ENCODE measurements around the gene SPRYD3. TPM values are rescaled to one million over a fixed set of nuclear protein-coding genes. Genes with fewer than 3 reads are reported as not detected.

The SPRYD3 gene
- polyA plus RNA-seq, 1 donor: 25.0 TPM

DNA sequence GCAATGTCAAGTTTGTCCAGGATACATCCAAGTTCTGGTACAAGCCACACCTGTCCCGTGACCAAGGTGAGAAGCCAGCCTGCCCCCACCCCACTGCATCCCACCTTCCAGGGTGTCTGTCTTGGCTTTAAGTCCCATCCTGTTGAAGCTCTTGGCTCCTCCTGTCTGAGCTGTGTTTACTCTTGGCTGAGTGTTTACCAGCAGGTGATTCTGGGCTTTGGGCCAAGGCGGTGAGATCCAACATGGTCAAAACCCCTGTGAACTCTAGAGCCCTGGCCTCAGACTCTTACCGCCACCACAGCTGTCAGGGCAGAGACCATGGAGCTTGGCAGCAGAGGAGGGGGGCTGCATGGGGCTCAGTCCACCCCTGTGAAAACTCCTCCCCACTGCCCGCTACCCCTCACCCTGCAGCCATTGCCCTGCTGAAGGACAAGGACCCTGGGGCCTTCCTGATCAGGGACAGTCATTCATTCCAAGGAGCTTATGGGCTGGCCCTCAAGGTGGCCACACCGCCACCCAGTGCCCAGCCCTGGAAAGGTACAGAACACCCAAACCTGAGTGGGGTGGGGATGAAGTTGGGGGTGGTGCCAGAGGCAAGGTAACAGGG lies 17.7 kb downstream of the SPRYD3 start:
- no peak overlapping the region for H3K27ac ChIP-seq (ENCODE audit: low read length)
- H3K27me3 ChIP-seq (ENCODE audit: control insufficient read depth, insufficient read depth, low read length): no peaks in the 10 kb centered on the region
- no peak overlapping the region for H3K4me3 ChIP-seq (ENCODE audit: low read length)
- no peaks in the 10 kb centered on the region for H3K9me3 ChIP-seq (ENCODE audit: control insufficient read depth, low read depth, low read length)
- peak in 1 of 2 donors; percentile 68 for DNase-seq
- no CpG with 5 or more reads among the region's 5 CpGs for WGBS (ENCODE audit: insufficient coverage, low lambda C conversion rate)
- H3K36me3 ChIP-seq (ENCODE audit: control insufficient read depth, insufficient read depth, low read length): peaks cover 68% of the 10 kb centered on the region
- H3K4me1 ChIP-seq (ENCODE audit: control insufficient read depth, insufficient read depth, low read length): peaks cover 16% of the 10 kb centered on the region

DNA sequence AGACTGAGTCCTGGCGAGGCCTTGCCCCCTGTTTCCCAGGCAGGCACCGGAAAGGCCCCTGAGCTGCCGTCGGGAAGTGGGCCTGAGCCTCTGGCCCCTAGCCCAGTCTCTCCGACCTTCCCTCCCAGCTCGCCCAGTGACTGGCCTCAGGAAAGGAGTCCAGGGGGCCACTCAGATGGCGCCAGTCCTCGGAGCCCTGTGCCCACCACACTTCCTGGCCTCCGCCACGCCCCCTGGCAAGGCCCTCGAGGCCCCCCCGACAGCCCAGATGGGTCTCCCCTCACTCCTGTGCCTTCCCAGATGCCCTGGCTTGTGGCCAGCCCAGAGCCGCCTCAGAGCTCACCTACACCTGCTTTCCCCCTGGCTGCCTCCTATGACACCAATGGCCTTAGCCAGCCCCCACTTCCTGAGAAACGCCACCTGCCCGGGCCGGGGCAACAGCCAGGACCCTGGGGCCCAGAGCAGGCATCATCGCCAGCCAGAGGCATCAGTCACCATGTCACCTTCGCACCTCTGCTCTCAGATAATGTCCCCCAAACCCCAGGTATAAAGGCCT lies 18.4 kb downstream of the SPRYD3 start:
- WGBS (ENCODE audit: insufficient coverage, low lambda C conversion rate): no CpG with 5 or more reads among the region's 18 CpGs
- no peak for DNase-seq

DNA sequence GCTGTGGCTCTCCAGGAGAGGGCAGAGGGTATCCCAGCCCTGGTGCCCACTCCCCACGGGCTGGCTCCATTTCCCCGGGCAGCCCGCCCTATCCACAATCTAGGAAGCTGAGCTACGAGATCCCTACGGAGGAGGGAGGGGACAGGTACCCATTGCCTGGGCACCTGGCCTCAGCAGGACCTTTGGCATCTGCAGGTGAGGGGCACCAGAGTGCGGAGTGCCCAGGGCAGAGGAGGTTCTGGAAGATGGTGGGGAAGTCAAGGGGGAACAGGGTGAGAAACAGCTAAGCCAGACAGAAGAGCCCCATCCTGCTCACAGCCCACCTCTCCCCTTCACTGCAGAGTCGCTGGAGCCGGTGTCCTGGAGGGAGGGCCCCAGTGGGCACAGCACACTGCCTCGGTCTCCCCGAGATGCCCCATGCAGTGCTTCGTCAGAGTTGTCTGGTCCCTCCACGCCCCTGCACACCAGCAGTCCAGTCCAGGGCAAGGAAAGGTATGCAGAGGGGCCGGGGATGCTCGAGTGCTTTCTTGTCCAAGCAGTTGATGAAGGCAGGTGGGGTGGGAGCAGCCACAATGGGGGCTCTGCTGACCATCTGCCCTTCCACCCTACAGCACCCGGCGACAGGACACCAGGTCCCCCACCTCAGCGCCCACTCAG lies 19.0 kb downstream of the SPRYD3 start:
- H3K4me1 ChIP-seq (ENCODE audit: control insufficient read depth, insufficient read depth, low read length): peaks cover 16% of the 10 kb centered on the region
- H3K27ac ChIP-seq (ENCODE audit: low read length): no peak overlapping the region
- H3K9me3 ChIP-seq (ENCODE audit: control insufficient read depth, low read depth, low read length): no peaks in the 10 kb centered on the region
- WGBS (ENCODE audit: insufficient coverage, low lambda C conversion rate): no CpG with 5 or more reads among the region's 17 CpGs
- no peak overlapping the region for H3K4me3 ChIP-seq (ENCODE audit: low read length)
- no peaks in the 10 kb centered on the region for H3K27me3 ChIP-seq (ENCODE audit: control insufficient read depth, insufficient read depth, low read length)
- DNase-seq: no peak
- peaks cover 61% of the 10 kb centered on the region for H3K36me3 ChIP-seq (ENCODE audit: control insufficient read depth, insufficient read depth, low read length)

More for the DNA sequence above, 18.4 kb downstream of the SPRYD3 start:
- H3K27me3 ChIP-seq (ENCODE audit: control insufficient read depth, insufficient read depth, low read length): no peaks in the 10 kb centered on the region
- peaks cover 16% of the 10 kb centered on the region for H3K4me1 ChIP-seq (ENCODE audit: control insufficient read depth, insufficient read depth, low read length)
- H3K4me3 ChIP-seq (ENCODE audit: low read length): no peak overlapping the region
- no peak overlapping the region for H3K27ac ChIP-seq (ENCODE audit: low read length)
- no peaks in the 10 kb centered on the region for H3K9me3 ChIP-seq (ENCODE audit: control insufficient read depth, low read depth, low read length)
- H3K36me3 ChIP-seq (ENCODE audit: control insufficient read depth, insufficient read depth, low read length): peaks cover 64% of the 10 kb centered on the region

DNA sequence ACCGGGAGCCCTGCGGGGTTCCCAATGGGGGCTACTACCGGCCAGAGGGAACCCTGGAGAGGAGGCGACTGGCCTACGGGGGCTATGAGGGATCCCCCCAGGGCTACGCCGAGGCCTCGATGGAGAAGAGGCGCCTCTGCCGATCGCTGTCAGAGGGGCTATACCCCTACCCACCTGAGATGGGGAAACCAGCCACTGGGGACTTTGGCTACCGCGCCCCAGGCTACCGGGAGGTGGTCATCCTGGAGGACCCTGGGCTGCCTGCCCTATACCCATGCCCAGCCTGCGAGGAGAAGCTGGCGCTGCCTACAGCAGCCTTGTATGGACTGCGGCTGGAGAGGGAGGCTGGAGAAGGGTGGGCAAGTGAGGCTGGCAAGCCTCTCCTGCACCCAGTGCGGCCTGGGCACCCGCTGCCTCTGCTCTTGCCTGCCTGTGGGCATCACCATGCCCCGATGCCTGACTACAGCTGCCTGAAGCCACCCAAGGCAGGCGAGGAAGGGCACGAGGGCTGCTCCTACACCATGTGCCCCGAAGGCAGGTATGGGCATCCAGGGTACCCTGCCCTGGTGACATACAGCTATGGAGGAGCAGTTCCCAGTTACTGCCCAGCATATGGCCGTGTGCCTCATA lies 19.6 kb downstream of the SPRYD3 start:
- WGBS (ENCODE audit: insufficient coverage, low lambda C conversion rate): no CpG with 5 or more reads among the region's 24 CpGs
- Histone ChIP-seq H3K4me3 (ENCODE audit: low read length) (no peak overlapping the region), H3K4me1 (ENCODE audit: control insufficient read depth, insufficient read depth, low read length) (peaks cover 16% of the 10 kb centered on the region), H3K36me3 (ENCODE audit: control insufficient read depth, insufficient read depth, low read length) (peaks cover 56% of the 10 kb centered on the region), H3K27ac (ENCODE audit: low read length) (no peak overlapping the region), H3K9me3 (ENCODE audit: control insufficient read depth, low read depth, low read length) (no peaks in the 10 kb centered on the region), H3K27me3 (ENCODE audit: control insufficient read depth, insufficient read depth, low read length) (no peaks in the 10 kb centered on the region)
- no peak for DNase-seq

DNA sequence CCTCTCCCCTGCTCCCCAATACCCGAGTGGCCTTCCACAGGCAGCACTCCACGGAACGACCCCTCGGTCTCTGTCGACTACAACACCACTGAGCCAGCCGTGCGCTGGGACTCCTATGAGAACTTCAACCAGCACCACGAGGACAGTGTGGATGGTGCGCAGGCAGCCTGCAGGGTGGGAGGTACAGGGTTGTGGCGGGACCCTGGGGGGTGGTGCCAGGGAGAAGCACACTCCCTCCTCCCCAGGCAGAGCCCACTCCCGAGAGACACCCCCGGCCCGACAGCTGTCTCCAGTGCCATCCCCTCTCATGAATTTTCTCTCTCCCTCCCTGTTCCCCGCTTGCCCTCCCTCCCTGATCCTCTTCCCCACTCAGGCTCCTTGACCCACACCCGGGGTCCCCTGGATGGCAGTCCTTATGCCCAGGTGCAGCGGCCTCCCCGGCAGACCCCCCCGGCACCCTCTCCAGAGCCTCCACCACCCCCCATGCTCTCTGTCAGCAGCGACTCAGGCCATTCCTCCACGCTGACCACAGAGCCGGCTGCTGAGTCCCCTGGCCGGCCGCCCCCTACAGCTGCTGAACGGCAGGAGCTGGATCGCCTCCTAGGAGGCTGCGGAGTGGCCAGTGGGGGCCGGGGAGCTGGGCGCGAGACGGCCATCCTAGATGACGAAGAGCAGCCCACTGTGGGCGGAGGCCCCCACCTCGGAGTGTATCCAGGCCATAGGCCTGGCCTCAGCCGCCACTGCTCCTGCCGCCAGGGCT lies 20.3 kb downstream of the SPRYD3 start:
- Histone ChIP-seq H3K36me3 (ENCODE audit: control insufficient read depth, insufficient read depth, low read length) (peaks cover 49% of the 10 kb centered on the region), H3K27me3 (ENCODE audit: control insufficient read depth, insufficient read depth, low read length) (no peaks in the 10 kb centered on the region), H3K4me3 (ENCODE audit: low read length) (no peak overlapping the region), H3K27ac (ENCODE audit: low read length) (no peak overlapping the region), H3K9me3 (ENCODE audit: control insufficient read depth, low read depth, low read length) (no peaks in the 10 kb centered on the region), H3K4me1 (ENCODE audit: control insufficient read depth, insufficient read depth, low read length) (peaks cover 19% of the 10 kb centered on the region)
- no CpG with 5 or more reads among the region's 35 CpGs for WGBS (ENCODE audit: insufficient coverage, low lambda C conversion rate)
- DNase-seq: no peak

- H3K4me1 ChIP-seq (ENCODE audit: control insufficient read depth, insufficient read depth, low read length): peaks cover 28% of the 10 kb centered on the region
- H3K27ac ChIP-seq (ENCODE audit: low read length): no peak overlapping the region
- DNase-seq: no peak
- H3K9me3 ChIP-seq (ENCODE audit: control insufficient read depth, low read depth, low read length): no peaks in the 10 kb centered on the region
- H3K4me3 ChIP-seq (ENCODE audit: low read length): no peak overlapping the region
- no CpG with 5 or more reads among the region's 13 CpGs for WGBS (ENCODE audit: insufficient coverage, low lambda C conversion rate)
- H3K36me3 ChIP-seq (ENCODE audit: control insufficient read depth, insufficient read depth, low read length): peaks cover 41% of the 10 kb centered on the region
- no peaks in the 10 kb centered on the region for H3K27me3 ChIP-seq (ENCODE audit: control insufficient read depth, insufficient read depth, low read length)
Measured at GRCh38 chr12:53057816-53058500, 21.2 kb downstream of the SPRYD3 start.

- Histone ChIP-seq H3K4me1 (ENCODE audit: control insufficient read depth, insufficient read depth, low read length) (peaks cover 34% of the 10 kb centered on the region), H3K27me3 (ENCODE audit: control insufficient read depth, insufficient read depth, low read length) (no peaks in the 10 kb centered on the region), H3K9me3 (ENCODE audit: control insufficient read depth, low read depth, low read length) (no peaks in the 10 kb centered on the region), H3K27ac (ENCODE audit: low read length) (no peak overlapping the region), H3K36me3 (ENCODE audit: control insufficient read depth, insufficient read depth, low read length) (peaks cover 36% of the 10 kb centered on the region), H3K4me3 (ENCODE audit: low read length) (no peak overlapping the region)
- no peak for DNase-seq
- WGBS (ENCODE audit: insufficient coverage, low lambda C conversion rate): no CpG with 5 or more reads among the region's 7 CpGs
Measured at GRCh38 chr12:53056901-53057300, 22.3 kb downstream of the SPRYD3 start.

- H3K27ac ChIP-seq (ENCODE audit: low read length): no peak overlapping the region
- no peak overlapping the region for H3K4me3 ChIP-seq (ENCODE audit: low read length)
- H3K36me3 ChIP-seq (ENCODE audit: control insufficient read depth, insufficient read depth, low read length): peaks cover 36% of the 10 kb centered on the region
- WGBS (ENCODE audit: insufficient coverage, low lambda C conversion rate): 83% methylated on average over 1 of the region's 5 CpGs
- H3K4me1 ChIP-seq (ENCODE audit: control insufficient read depth, insufficient read depth, low read length): peaks cover 34% of the 10 kb centered on the region
- no peak for DNase-seq
- H3K27me3 ChIP-seq (ENCODE audit: control insufficient read depth, insufficient read depth, low read length): no peaks in the 10 kb centered on the region
- no peaks in the 10 kb centered on the region for H3K9me3 ChIP-seq (ENCODE audit: control insufficient read depth, low read depth, low read length)
Measured at GRCh38 chr12:53056296-53056695, 22.9 kb downstream of the SPRYD3 start.

DNA sequence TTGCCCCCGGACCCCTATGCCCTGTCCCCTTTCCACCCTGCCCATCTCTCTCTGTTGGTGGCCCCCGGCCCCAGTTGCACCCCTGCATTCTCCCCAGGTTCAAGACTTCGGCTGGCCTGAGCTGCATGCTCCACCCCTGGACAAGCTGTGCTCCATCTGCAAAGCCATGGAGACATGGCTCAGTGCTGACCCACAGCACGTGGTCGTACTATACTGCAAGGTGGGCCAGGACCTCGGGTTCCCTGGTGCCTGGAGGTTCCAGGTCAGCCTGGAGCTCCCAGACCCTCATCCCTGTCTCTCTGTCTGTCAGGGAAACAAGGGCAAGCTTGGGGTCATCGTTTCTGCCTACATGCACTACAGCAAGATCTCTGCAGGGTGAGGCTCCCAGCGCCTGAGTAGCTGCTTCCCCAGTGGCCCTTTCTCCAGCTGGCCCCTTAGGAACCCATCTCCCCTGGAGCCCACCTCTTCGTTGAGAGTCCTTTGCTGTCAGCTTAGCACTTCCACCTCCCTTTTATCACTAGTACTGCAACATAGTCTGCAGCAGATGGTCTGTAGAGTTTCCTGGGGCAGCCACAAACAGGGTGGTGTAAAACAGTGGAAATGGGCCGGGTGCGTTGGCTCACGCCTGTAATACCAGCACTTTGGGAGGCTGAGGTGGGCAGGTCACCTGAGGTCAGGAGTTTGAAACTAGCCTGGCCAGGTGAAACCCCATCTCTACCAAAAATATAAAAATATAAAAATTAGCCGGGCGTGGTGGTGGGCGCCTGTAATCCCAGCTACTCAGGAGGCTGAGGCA lies 23.5 kb downstream of the SPRYD3 start:
- Histone ChIP-seq H3K36me3 (ENCODE audit: control insufficient read depth, insufficient read depth, low read length) (peaks cover 31% of the 10 kb centered on the region), H3K27ac (ENCODE audit: low read length) (no peak overlapping the region), H3K27me3 (ENCODE audit: control insufficient read depth, insufficient read depth, low read length) (no peaks in the 10 kb centered on the region), H3K4me3 (ENCODE audit: low read length) (no peak overlapping the region), H3K9me3 (ENCODE audit: control insufficient read depth, low read depth, low read length) (no peaks in the 10 kb centered on the region), H3K4me1 (ENCODE audit: control insufficient read depth, insufficient read depth, low read length) (peaks cover 35% of the 10 kb centered on the region)
- DNase-seq: no peak
- no CpG with 5 or more reads among the region's 15 CpGs for WGBS (ENCODE audit: insufficient coverage, low lambda C conversion rate)

Data from large intestine (tissue), 3 donors.